ENCODE results near the gene LEP.

GRCh38 chr7:128235471-128235870 is 5.6 kb upstream of the LEP start:
- TF ChIP-seq BRCA1 (IDR thresholded peaks at IDR 0.05), result no peak
- TF ChIP-seq BRCA1 (CRISPR knock-in tag; IDR thresholded peaks at IDR 0.05), result no peak
- no peak for TF ChIP-seq ZNF133 (CRISPR knock-in tag; IDR thresholded peaks at IDR 0.05)
